Mesodermal cell (in vitro differentiated cells): ENCODE data around the gene HTR1D.

ENCODE experiments used
- H3K27ac ChIP-seq: 2 replicates; pipeline ENCODE4 v1.7.0; 2013; ENCODE audit warnings: mild to moderate bottlenecking, low read depth, low read length, moderate library complexity; ENCODE audit not compliant: severe bottlenecking
- H3K36me3 ChIP-seq: 2 replicates; pipeline ENCODE4 v1.7.1; 2013; ENCODE audit warnings: mild to moderate bottlenecking, low read length, moderate library complexity; ENCODE audit not compliant: control insufficient read depth, insufficient read depth
- H3K4me1 ChIP-seq: one replicate; pipeline ENCODE4 v1.7.1; 2013; ENCODE audit warnings: mild to moderate bottlenecking, low read length; ENCODE audit not compliant: insufficient read depth, control insufficient read depth, poor library complexity, severe bottlenecking
- H3K4me3 ChIP-seq: 2 replicates; pipeline ENCODE4 v1.7.0; 2013; ENCODE audit warnings: low read length, control low read depth, mild to moderate bottlenecking; ENCODE audit not compliant: insufficient read depth, poor library complexity, severe bottlenecking; ENCODE audit errors: extremely low read depth
- H3K9me3 ChIP-seq: 2 replicates; pipeline ENCODE4 v1.7.1; 2013; ENCODE audit warnings: mild to moderate bottlenecking, low read length, moderate library complexity; ENCODE audit not compliant: control insufficient read depth
- WGBS, 2 experiments: methylation state at CpG; one replicate each; pipeline ENCODE4 v1.1.5; 2013; ENCODE audit warnings: missing lambda C conversion rate in 2 of 2; ENCODE audit not compliant: insufficient coverage in 2 of 2; 5-methylcytosine and 5-hydroxymethylcytosine counted together

The HTR1D gene

GRCh38 chr1:23149114-23149513 lies 68.2 kb downstream of the HTR1D start:
- no CpG with 5 or more reads among the region's 1 CpG for WGBS, 2 experiments
- Histone ChIP-seq H3K36me3 (peaks cover 32% of the 10 kb centered on the region), H3K9me3 (no peaks in the 10 kb centered on the region), H3K27ac (no peak overlapping the region), H3K4me3 (no peak overlapping the region), H3K4me1 (peaks cover 7% of the 10 kb centered on the region)

- H3K36me3 ChIP-seq = peaks cover 30% of the 10 kb centered on the region
- WGBS, 2 experiments = 88 to 90% methylated on average over 2 to 4 of the region's 4 CpGs
- H3K27ac ChIP-seq = no peak overlapping the region
Measured at GRCh38 chr1:23148084-23148483, 69.2 kb downstream of the HTR1D start.

More at GRCh38 chr1:23148084-23148483, 69.2 kb downstream of the HTR1D start:
- peaks cover 3% of the 10 kb centered on the region for H3K4me1 ChIP-seq
- no peak overlapping the region for H3K4me3 ChIP-seq
- H3K9me3 ChIP-seq = no peaks in the 10 kb centered on the region
